ENCODE results near the gene XIRP2.

Gene XIRP2, protein sequence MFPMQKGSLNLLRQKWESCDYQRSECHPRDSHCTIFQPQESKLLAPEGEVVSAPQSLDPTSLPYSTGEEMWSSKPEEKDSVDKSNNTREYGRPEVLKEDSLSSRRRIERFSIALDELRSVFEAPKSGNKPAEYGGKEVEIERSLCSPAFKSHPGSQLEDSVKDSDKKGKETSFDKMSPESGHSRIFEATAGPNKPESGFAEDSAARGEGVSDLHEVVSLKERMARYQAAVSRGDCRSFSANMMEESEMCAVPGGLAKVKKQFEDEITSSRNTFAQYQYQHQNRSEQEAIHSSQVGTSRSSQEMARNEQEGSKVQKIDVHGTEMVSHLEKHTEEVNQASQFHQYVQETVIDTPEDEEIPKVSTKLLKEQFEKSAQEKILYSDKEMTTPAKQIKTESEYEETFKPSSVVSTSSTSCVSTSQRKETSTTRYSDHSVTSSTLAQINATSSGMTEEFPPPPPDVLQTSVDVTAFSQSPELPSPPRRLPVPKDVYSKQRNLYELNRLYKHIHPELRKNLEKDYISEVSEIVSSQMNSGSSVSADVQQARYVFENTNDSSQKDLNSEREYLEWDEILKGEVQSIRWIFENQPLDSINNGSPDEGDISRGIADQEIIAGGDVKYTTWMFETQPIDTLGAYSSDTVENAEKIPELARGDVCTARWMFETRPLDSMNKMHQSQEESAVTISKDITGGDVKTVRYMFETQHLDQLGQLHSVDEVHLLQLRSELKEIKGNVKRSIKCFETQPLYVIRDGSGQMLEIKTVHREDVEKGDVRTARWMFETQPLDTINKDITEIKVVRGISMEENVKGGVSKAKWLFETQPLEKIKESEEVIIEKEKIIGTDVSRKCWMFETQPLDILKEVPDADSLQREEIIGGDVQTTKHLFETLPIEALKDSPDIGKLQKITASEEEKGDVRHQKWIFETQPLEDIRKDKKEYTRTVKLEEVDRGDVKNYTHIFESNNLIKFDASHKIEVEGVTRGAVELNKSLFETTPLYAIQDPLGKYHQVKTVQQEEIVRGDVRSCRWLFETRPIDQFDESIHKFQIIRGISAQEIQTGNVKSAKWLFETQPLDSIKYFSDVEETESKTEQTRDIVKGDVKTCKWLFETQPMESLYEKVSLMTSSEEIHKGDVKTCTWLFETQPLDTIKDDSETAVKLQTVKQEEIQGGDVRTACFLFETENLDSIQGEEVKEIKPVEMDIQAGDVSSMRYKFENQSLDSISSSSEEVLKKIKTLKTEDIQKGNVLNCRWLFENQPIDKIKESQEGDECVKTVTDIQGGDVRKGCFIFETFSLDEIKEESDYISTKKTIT (N-terminal part only)

GRCh38 chr2:166888180-166888579 is at the start of gene XIRP2:
TSS of gene XIRP2 (plus strand) at chr2:166888480. CDS start at chr2:166903483, 15,003 bp downstream.
- DNase-seq (ENCODE audit: low read depth) = no peak

- DNase-seq (ENCODE audit: low read depth) = no peak
Observed at GRCh38 chr2:166841152-166841551, 47.1 kb upstream of the XIRP2 start.

- DNase-seq (ENCODE audit: low read depth) = no peak
Observed at GRCh38 chr2:166841679-166842078, 46.6 kb upstream of the XIRP2 start.

DNA sequence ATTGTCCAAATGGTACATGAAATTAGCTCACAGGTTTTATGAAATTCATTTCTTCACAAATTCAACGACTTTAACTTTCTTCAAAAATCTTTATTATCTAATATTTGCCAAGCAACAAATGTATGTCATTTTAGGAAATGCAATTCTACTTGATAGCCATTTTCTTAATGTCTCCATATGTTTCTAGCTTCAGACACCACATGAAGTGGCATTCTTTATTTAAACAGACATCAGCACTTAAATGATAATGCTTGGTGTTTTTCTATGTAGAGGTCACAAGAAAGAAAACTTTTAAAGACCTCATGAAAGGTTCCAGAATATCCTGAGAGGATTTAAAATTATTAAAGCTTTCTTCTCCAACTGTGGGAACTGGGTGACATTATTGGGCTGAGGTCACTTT is 44.2 kb upstream of the XIRP2 start:
- DNase-seq (ENCODE audit: low read depth) = no peak

GRCh38 chr2:166862468-166863132 is 25.7 kb upstream of the XIRP2 start:
- no peak for DNase-seq (ENCODE audit: low read depth)

GRCh38 chr2:166867874-166868514 is 20.3 kb upstream of the XIRP2 start:
- DNase-seq (ENCODE audit: low read depth) = no peak

- DNase-seq (ENCODE audit: low read depth) = no peak
Observed at GRCh38 chr2:166870346-166870745, 17.9 kb upstream of the XIRP2 start.

- no peak for DNase-seq (ENCODE audit: low read depth)
Observed at GRCh38 chr2:166881177-166881576, 7.1 kb upstream of the XIRP2 start.

DNA sequence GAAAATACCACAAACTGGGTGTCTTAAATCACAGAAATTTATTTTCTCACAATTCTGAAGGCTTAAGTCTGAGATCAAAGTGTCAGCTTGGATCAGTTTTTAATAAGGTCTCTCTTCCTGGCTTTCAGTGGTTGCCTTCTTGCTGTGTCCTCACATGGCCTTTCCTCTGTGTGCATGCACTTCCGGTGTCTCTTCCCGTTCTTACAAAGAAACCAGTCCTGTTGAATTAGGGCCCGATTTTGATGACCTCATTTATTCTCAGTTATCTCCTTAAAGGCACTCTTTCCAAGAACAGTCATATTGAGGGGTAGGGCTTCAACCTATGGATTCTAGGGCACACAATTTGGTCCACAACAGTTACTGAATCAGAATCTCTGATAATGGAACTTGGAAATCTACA is 5.4 kb upstream of the XIRP2 start:
- DNase-seq (ENCODE audit: low read depth) = no peak

DNA sequence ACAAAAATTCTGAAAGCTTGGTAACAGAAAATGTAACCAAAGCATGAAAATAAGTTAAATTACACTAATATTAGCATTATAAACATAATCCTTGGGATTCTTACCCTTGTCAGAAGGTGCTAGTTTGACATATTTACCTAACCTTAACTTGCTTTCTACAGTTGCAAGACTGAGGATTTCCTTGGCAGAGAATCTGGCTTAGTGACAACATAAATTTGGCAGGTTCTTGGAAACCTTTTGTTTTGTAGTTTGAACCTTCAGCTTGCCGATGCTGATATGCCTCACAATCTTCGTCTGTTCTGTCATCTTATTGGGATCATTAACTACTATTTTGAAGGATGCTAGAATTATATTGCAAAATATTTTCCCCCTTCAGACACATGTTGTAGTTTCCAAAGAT is 3.4 kb downstream of the XIRP2 start:
- no peak for DNase-seq (ENCODE audit: low read depth)

DNA sequence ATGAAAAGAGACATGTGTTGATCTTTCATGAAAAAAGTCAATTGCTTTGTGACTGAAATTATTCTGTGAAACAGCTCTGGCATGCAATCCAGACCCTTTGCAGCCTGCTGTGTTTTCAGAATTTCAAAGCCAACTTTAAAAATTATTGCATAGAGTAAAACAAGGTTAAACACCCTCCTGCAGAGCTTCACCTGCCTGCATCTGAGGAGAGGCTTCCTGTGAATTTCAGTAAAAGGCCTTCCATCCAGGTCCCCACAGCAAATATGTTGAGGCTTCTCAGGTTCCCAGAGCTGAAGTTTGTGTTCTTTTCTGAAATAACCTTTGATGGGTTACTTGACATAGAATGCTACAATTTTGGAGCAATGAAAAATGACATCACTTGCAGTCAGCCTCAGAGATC is 4.1 kb downstream of the XIRP2 start:
- DNase-seq (ENCODE audit: low read depth) = no peak

GRCh38 chr2:166895243-166895642 is 7.0 kb downstream of the XIRP2 start:
- no peak for DNase-seq (ENCODE audit: low read depth)

- DNase-seq (ENCODE audit: low read depth) = no peak
Observed at GRCh38 chr2:166897666-166898065, 9.4 kb downstream of the XIRP2 start.

DNA sequence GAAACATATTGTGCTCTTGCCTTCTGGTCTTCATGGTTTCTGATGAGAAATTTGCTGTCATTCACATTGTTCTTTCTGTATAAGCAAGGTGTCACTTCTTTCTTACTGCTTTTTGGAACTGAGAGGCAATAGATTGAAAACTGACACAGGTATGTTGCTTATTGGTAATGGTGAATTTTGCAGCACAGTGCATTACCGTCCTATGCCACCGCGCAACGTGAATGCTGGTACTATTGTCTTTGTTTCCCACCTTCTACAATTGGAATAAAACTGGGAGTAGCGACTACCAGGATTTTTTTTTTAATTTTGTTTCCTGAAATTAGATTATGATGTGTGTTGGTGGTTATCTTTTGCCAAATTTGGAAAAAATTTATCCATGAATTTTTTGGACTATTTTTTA is 11.4 kb downstream of the XIRP2 start:
- DNase-seq (ENCODE audit: low read depth) = no peak

GRCh38 chr2:166900700-166901099 is 12.4 kb downstream of the XIRP2 start:
- DNase-seq (ENCODE audit: low read depth) = no peak

- DNase-seq (ENCODE audit: low read depth) = no peak
Observed at GRCh38 chr2:166901336-166901735, 13.1 kb downstream of the XIRP2 start.

- no peak for DNase-seq (ENCODE audit: low read depth)
Observed at GRCh38 chr2:166916987-166917386, 28.7 kb downstream of the XIRP2 start.

- DNase-seq (ENCODE audit: low read depth) = no peak
Observed at GRCh38 chr2:166917415-166917814, 29.1 kb downstream of the XIRP2 start.

DNA sequence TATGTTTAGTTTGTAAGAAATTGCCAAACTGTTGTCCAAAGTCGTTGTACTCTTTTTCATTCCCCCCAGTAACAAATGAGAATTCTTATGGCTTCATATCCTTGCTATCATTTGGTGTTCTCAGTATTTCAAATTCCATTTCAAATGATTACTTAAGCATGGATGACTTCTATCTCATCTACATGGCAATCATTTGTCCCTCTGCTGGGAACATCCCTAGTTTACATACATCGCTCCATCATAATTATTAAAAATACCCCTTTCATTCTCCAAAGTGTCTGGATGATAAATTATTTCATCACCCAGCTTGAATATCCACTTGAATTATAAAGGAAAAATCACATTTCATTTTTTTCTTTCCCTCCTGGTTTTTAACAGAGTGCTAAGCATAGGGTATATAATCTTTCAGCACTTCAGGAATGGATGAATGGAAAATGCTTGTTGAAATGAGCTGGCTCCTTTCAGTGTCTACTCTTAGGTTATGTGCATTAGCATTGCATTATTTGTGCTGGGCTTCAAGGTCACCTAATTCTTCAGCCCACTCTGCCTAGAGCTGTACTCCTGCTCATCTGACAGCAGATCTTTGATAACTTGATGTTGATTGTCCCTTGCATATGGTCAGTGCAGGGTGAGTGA is 33.1 kb downstream of the XIRP2 start:
- DNase-seq (ENCODE audit: low read depth) = no peak

DNA sequence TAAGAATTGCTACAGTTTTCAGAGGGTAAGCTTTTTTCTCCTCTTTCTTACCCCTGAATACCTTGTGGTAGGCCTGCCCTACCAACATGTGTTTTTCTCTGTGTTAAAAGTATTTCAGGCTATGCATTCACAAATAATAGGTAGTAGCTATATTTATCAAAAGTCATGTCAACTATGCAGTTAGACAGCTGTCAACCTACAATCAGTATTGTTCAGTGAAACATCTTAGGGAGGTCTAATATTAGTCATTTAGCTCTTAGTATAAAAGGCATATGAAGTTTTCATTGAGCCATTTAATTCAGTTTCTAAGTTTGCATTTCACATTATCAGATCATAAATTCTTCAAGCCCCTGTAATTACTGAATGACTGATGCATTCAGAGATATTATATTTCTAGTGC is 36.7 kb downstream of the XIRP2 start:
- DNase-seq (ENCODE audit: low read depth) = no peak

DNA sequence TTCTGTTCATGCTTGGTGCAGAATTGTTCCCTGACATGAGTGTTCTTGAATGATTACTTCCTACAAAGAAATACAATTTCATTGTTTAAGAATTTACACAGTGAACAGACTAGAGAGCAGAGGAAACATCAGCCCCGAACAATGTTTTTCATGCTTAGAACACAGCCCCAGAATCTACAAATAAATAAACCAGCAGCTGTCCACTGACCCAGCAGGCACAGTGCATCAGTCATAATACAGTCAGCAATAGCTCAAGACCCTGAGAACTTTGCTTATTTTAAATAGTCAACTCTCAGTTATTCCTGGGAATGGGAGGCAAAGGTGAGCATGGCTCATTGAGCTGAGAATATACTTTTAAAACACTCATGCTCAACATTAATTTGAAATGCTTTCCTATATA is 38.4 kb downstream of the XIRP2 start:
- no peak for DNase-seq (ENCODE audit: low read depth)
